Right lobe of liver (tissue), 6 donors: Measurements from ENCODE around the gene LPAR2. TPM values are rescaled to one million over a fixed set of nuclear protein-coding genes. Genes with fewer than 3 reads are reported as not detected.

Experiments
- ATAC-seq, 4 donors: fragments of 200-7000 bp; cut with Tn5 transposase; one replicate each; pipeline ENCODE4 v1.9.1; 2020; ENCODE audit warnings: mild to moderate bottlenecking in 4 of 4, moderate library complexity in 4 of 4
- DNase-seq, 3 donors: peaks; one replicate each; pipeline ENCODE4 v3.0.0-alpha.2; 2020
- H3K27ac ChIP-seq, 3 donors: fragments of 200-600 bp; one replicate each; pipeline ENCODE4 v1.8.0; 2022
- H3K27me3 ChIP-seq, 2 donors: fragments of 200-600 bp; one replicate each; pipeline ENCODE4 v1.8.0; 2022
- H3K36me3 ChIP-seq, 4 donors: fragments of 200-600 bp; sonication (generic) in 1 of 4; one replicate each; pipeline versions ENCODE4 v1.5.1 to v1.8.0; 2017 to 2022; ENCODE audit warnings: control low read depth in 1 of 4
- H3K4me1 ChIP-seq, 4 donors: fragments of 200-600 bp; sonication (generic) in 1 of 4; one replicate each; pipeline versions ENCODE4 v1.5.1 to v1.8.0; 2017 to 2022; ENCODE audit warnings: control low read depth in 1 of 4
- H3K4me3 ChIP-seq, 3 donors: fragments of 200-600 bp; one replicate each; pipeline ENCODE4 v1.8.0; 2022
- H3K9me3 ChIP-seq, 4 donors: fragments of 200-600 bp; sonication (generic) in 1 of 4; one replicate each; pipeline versions ENCODE4 v1.5.1 to v1.8.0; 2017 to 2022; ENCODE audit warnings: control low read depth in 1 of 4
- CTCF ChIP-seq, 4 donors: fragments of 200-600 bp in 3 of 4; fragments of 450-650 bp in 1 of 4; IDR thresholded peaks; one replicate each; pipeline versions ENCODE4 v1.5.1 to v1.8.0; 2016 to 2022; ENCODE audit warnings: antibody characterized with exemption in 4 of 4, mild to moderate bottlenecking in 2 of 4
- POLR2A ChIP-seq: fragments of 450-650 bp; IDR thresholded peaks from one replicate; pipeline ENCODE4 v1.6.1; 2017; ENCODE audit warnings: antibody characterized with exemption, mild to moderate bottlenecking
- WGBS: methylation state at CpG from one replicate; pipeline ENCODE4 v1.1.6; 2018; ENCODE audit warnings: low coverage, low lambda C conversion rate; ENCODE audit not compliant: insufficient coverage; ENCODE audit errors: missing lambda C conversion rate; 5-methylcytosine and 5-hydroxymethylcytosine counted together
- intact Hi-C, 2 donors: fragments of 100-400 bp; cut with DNase I; formaldehyde crosslinking; loops; one replicate each; pipeline versions ENCODE4 v1.11.2 to v1.14.1; 2022
- total RNA-seq, 6 experiments: library from RNA; depleted of rRNA in 2 of 6; stranded (reverse); fragments of >200 nt in 2 of 6; fragmentation: NEBNext Ultra II Directional in 3 of 6; extraction: Animal tissue kit (Norgen Biotek cat#: 25700) in 3 of 6; gene quantifications; one replicate each; pipeline versions ENCODE4 v1.1.0 to v1.2.4, GENCODE V29; 2016 to 2023
- donor health status: DM: no; HTN: yes; CAD: no.
- donor health status: DM: no; HTN: no; CAD: no.
- donor health status: DM: no; HTN: no; CAD: no.
- donor health status: DM: no; HTN: yes; CAD: no.
- donor health status: DM: no; HTN: yes; CAD: no.

LPAR2 gene
- total RNA-seq, 6 experiments from 2014 or later, result 1.7 to 2.7 (median 2.2) TPM

- intact Hi-C loops, result no loop called here
- H3K36me3 ChIP-seq, result no peaks in the 10 kb centered on the region
- no peaks in the 10 kb centered on the region for H3K27me3 ChIP-seq
- H3K4me1 ChIP-seq, result no peaks in the 10 kb centered on the region
- TF ChIP-seq POLR2A (no peak), CTCF (IDR thresholded peaks at IDR 0.05) (no peak)
- H3K9me3 ChIP-seq, result no peaks in the 10 kb centered on the region
- no peak overlapping the region for H3K4me3 ChIP-seq
- 53% methylated on average over 7 of the region's 8 CpGs for WGBS
- DNase-seq (no peak), ATAC-seq (peak in 2 of 4 donors; percentile 27 to 32)
- H3K27ac ChIP-seq, result no peak overlapping the region
Observed at GRCh38 chr19:19597809-19598306, 30.2 kb downstream of the LPAR2 start.

DNA sequence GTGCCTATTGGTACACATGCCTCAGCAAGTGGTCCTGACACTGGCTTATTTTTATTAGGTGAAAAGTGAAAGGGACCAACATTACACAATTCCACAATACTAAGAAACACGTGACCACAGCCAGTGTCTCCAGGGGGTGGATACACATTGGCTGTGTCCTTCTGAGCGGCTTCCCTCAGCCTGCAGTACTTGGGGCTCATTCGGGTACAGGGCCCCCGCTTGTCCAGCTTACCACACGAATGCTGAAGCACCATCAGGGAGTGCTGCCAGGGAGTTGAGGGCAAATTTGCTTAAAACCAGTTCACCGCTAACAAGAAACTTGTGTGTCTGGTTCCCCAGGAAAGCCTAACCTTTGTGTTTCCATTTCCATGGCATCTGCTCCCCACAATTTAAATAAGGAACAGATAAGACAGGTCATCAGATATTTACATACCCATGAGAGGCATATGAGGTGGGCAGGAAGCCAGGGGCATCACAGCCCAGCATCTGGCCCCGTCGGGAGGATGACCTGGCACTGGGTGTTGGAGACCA is 32.8 kb downstream of the LPAR2 start:
- Histone ChIP-seq H3K4me3 (no peak overlapping the region), H3K36me3 (no peaks in the 10 kb centered on the region), H3K27ac (no peak overlapping the region), H3K9me3 (no peaks in the 10 kb centered on the region), H3K4me1 (no peaks in the 10 kb centered on the region), H3K27me3 (no peaks in the 10 kb centered on the region)
- WGBS, result 45% methylated on average over 7 of the region's 8 CpGs
- DNase-seq, result no peak
- peak in 1 of 4 donors; percentile 19 for ATAC-seq
- intact Hi-C loops, result no loop called here
- TF ChIP-seq CTCF (IDR thresholded peaks at IDR 0.05) (no peak), POLR2A (no peak)

DNA sequence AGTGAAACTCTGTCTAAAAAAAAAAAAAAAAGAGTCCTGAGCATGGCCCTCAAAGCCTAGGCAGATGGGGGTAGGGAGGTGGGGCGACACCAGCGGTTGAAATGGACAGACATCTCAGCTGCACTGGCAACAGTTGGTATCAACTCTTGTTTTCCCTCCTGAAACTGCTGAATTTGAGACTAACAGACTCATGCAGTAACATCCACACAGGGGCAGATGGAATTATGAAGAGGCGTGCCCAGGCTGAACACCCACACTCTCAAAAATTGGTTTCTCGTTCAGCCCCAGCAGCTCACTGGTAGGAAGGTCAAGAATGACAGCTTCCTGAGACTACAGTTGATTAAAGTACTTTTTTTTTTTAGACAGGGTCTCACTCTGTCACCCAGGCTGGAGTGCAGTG is 33.6 kb downstream of the LPAR2 start:
- H3K4me1 ChIP-seq, result no peaks in the 10 kb centered on the region
- no peak for TF ChIP-seq CTCF (IDR thresholded peaks at IDR 0.05)
- no peak for TF ChIP-seq POLR2A
- no peak overlapping the region for H3K4me3 ChIP-seq
- 87% methylated on average over 4 of the region's 4 CpGs for WGBS
- H3K36me3 ChIP-seq, result no peaks in the 10 kb centered on the region
- ATAC-seq, result no peak
- H3K9me3 ChIP-seq, result no peaks in the 10 kb centered on the region
- DNase-seq, result no peak
- intact Hi-C loops, result no loop called here
- no peak overlapping the region for H3K27ac ChIP-seq
- no peaks in the 10 kb centered on the region for H3K27me3 ChIP-seq

- peak in 1 of 4 donors; percentile 29 for ATAC-seq
- Histone ChIP-seq H3K27ac (no peak overlapping the region), H3K4me1 (no peaks in the 10 kb centered on the region), H3K36me3 (no peaks in the 10 kb centered on the region), H3K4me3 (no peak overlapping the region), H3K9me3 (no peaks in the 10 kb centered on the region), H3K27me3 (no peaks in the 10 kb centered on the region)
- intact Hi-C loops, result no loop called here
- TF ChIP-seq CTCF (IDR thresholded peaks at IDR 0.05) (no peak), POLR2A (no peak)
- no peak for DNase-seq
- no CpG with 5 or more reads among the region's 10 CpGs for WGBS
Observed at GRCh38 chr19:19592690-19593089, 35.3 kb downstream of the LPAR2 start.
